Gastroesophageal sphincter (tissue), 4 donors: Measurements from ENCODE around the gene RINT1. TPM values are rescaled to one million over a fixed set of nuclear protein-coding genes. Genes with fewer than 3 reads are reported as not detected.
"Not testable (repeated sequence)": the region's sequence is repeated elsewhere in the genome, so short reads cannot be mapped to it uniquely, and the experiment has no call there.

Experiments
- ATAC-seq: fragments of 150-250 bp; one replicate; pipeline ENCODE4 v1.9.1; 2016; ENCODE audit warnings: mild to moderate bottlenecking, moderate library complexity
- H3K27ac ChIP-seq, 4 donors: fragments of 200-600 bp; sonication (generic) in 3 of 4; 1 replicate in 3 of 4; 2 replicates in 1 of 4; pipeline ENCODE4 v1.5.1; 2016 to 2019
- H3K27me3 ChIP-seq: fragments of 200-600 bp; sonication (generic); one replicate; pipeline ENCODE4 v1.5.1; 2019
- H3K36me3 ChIP-seq, 2 donors: fragments of 200-600 bp; sonication (generic); one replicate each; pipeline ENCODE4 v1.5.1; 2019; ENCODE audit warnings: control low read depth in 1 of 2
- H3K4me1 ChIP-seq, 3 donors: fragments of 200-600 bp; sonication (generic); 1 replicate in 2 of 3; 2 replicates in 1 of 3; pipeline ENCODE4 v1.5.1; 2016 to 2019; ENCODE audit warnings: control low read depth in 2 of 3
- H3K4me3 ChIP-seq, 2 donors: fragments of 200-600 bp; sonication (generic); one replicate each; pipeline ENCODE4 v1.5.1; 2019; ENCODE audit warnings: mild to moderate bottlenecking in 1 of 2, moderate library complexity in 1 of 2
- H3K9me3 ChIP-seq, 3 donors: fragments of 200-600 bp; sonication (generic); one replicate each; pipeline ENCODE4 v1.5.1; 2017 to 2019; ENCODE audit warnings: control low read depth in 2 of 3
- CTCF ChIP-seq, 4 experiments: fragments of 200-600 bp in 2 of 4; fragments of 450-650 bp in 2 of 4; sonication (generic) in 1 of 4; IDR thresholded peaks; one replicate each; pipeline ENCODE4 v1.5.1; 2017 to 2019; ENCODE audit warnings: antibody characterized with exemption in 4 of 4, mild to moderate bottlenecking in 2 of 4, moderate library complexity in 2 of 4
- EP300 ChIP-seq: sonication (generic); formaldehyde crosslinking; IDR thresholded peaks from one replicate; pipeline ENCODE4 v1.6.1; 2017; ENCODE audit warnings: antibody characterized with exemption, mild to moderate bottlenecking
- POLR2A ChIP-seq, 2 donors: fragments of 450-650 bp; IDR thresholded peaks; one replicate each; pipeline ENCODE4 v1.6.1; 2017; ENCODE audit warnings: antibody characterized with exemption in 2 of 2, mild to moderate bottlenecking in 2 of 2, moderate library complexity in 1 of 2
- POLR2AphosphoS5 ChIP-seq: sonication (generic); formaldehyde crosslinking; IDR thresholded peaks from one replicate; pipeline ENCODE4 v1.6.1; 2017; ENCODE audit warnings: antibody characterized with exemption
- WGBS, 2 donors: methylation state at CpG; one replicate each; pipeline ENCODE4 v1.1.5; 2018; ENCODE audit warnings: low coverage in 1 of 2; 5-methylcytosine and 5-hydroxymethylcytosine counted together
- total RNA-seq, 4 donors: library from RNA; depleted of rRNA; stranded (reverse); fragments of >200 nt; gene quantifications; one replicate each; pipeline ENCODE4 v1.1.0, GENCODE V29; 2016

Gene RINT1
- total RNA-seq, 4 donors from 2014 or later = 7.7 to 19.9 (median 11.1) TPM

- Histone ChIP-seq H3K27ac (no peak overlapping the region), H3K4me3 (no peak overlapping the region), H3K36me3 (peaks cover 0 to 5% of the 10 kb centered on the region in 2 donors), H3K4me1 (no peaks in the 10 kb centered on the region), H3K9me3 (no peaks in the 10 kb centered on the region), H3K27me3 (no peaks in the 10 kb centered on the region)
- WGBS, 2 donors = 64 to 86% methylated on average over 2 to 3 of the region's 4 CpGs
- no peak for ATAC-seq
- TF ChIP-seq EP300 = no peak
- no peak for TF ChIP-seq POLR2AphosphoS5
- no peak for TF ChIP-seq POLR2A (IDR thresholded peaks at IDR 0.05)
- no peak for TF ChIP-seq CTCF (IDR thresholded peaks at IDR 0.05)
Observed at GRCh38 chr7:105512926-105513526, 19.0 kb upstream of the RINT1 start.

GRCh38 chr7:105515610-105516009 lies 16.4 kb upstream of the RINT1 start:
- H3K4me1 ChIP-seq, H3K4me3 ChIP-seq, H3K9me3 ChIP-seq, ATAC-seq, H3K36me3 ChIP-seq, H3K27me3 ChIP-seq, H3K27ac ChIP-seq: not testable (repeated sequence)
- WGBS, 2 donors = 88 to 100% methylated on average over 3 to 5 of the region's 7 CpGs

GRCh38 chr7:105519353-105519752 lies 12.6 kb upstream of the RINT1 start:
- no peak overlapping the region for H3K27ac ChIP-seq
- H3K36me3 ChIP-seq = peaks cover 0 to 3% of the 10 kb centered on the region in 2 donors
- peaks cover 0 to 19% (median 0%) of the 10 kb centered on the region in 3 donors for H3K4me1 ChIP-seq
- H3K27me3 ChIP-seq = no peaks in the 10 kb centered on the region
- no peak for ATAC-seq
- 96 to 100% methylated on average over 1 to 6 of the region's 6 CpGs for WGBS, 2 donors
- no peaks in the 10 kb centered on the region for H3K9me3 ChIP-seq
- no peak overlapping the region for H3K4me3 ChIP-seq
- TF ChIP-seq EP300 = no peak
- no peak for TF ChIP-seq CTCF (IDR thresholded peaks at IDR 0.05)
- no peak for TF ChIP-seq POLR2A (IDR thresholded peaks at IDR 0.05)
- TF ChIP-seq POLR2AphosphoS5 = no peak

- not testable (repeated sequence) for H3K27me3 ChIP-seq, H3K9me3 ChIP-seq, H3K36me3 ChIP-seq, H3K4me3 ChIP-seq, ATAC-seq
- WGBS, 2 donors = 89 to 97% methylated on average over 5 to 7 of the region's 7 CpGs
- Histone ChIP-seq H3K4me1 (peaks cover 0 to 19% (median 0%) of the 10 kb centered on the region in 3 donors), H3K27ac (peak overlapping the region in 2 of 4 donors; percentile 90 to 92)
Observed at GRCh38 chr7:105520620-105521019, 11.4 kb upstream of the RINT1 start.

- peak; percentile 33 for ATAC-seq
- no peaks in the 10 kb centered on the region for H3K27me3 ChIP-seq
- 11 to 17% methylated on average over 10 to 13 of the region's 25 CpGs for WGBS, 2 donors
Observed at GRCh38 chr7:105521027-105521716, 10.8 kb upstream of the RINT1 start.

More at GRCh38 chr7:105521027-105521716, 10.8 kb upstream of the RINT1 start:
- Histone ChIP-seq H3K27ac (peak overlapping the region; percentile 61 to 96 (median 91)), H3K36me3 (peaks cover 0 to 3% of the 10 kb centered on the region in 2 donors), H3K4me3 (peak overlapping the region; percentile 61), H3K4me1 (peaks cover 0 to 19% (median 0%) of the 10 kb centered on the region in 3 donors), H3K9me3 (no peaks in the 10 kb centered on the region)
- TF ChIP-seq CTCF (IDR thresholded peaks at IDR 0.05) = no peak
- peak; percentile 6 for TF ChIP-seq POLR2AphosphoS5
